ENCODE data around the gene HSF2. TPM values are rescaled to one million over a fixed set of nuclear protein-coding genes. Genes with fewer than 3 reads are reported as not detected.

HSF2 gene
- total and polyA plus RNA-seq, 4 donors, result 2.2 to 7.9 (median 6.3) TPM

GRCh38 chr6:122400462-122401089 lies 1.1 kb downstream of the HSF2 start:
- H3K4me1 ChIP-seq (ENCODE audit: control insufficient read depth in 4 of 4, insufficient read depth in 4 of 4, low read length in 3 of 4), result peaks cover 0 to 8% (median 6%) of the 10 kb centered on the region in 4 donors
- DNase-seq (ENCODE audit: low spot score), result no peak
- H3K27me3 ChIP-seq (ENCODE audit: control insufficient read depth in 4 of 4, insufficient read depth in 4 of 4, low read length in 3 of 4), result no peaks in the 10 kb centered on the region
- H3K27ac ChIP-seq (ENCODE audit: low read depth in 1 of 2, low read length in 2 of 2), result no peak overlapping the region
- TF ChIP-seq SP1 (IDR thresholded peaks at IDR 0.05), result no peak
- TF ChIP-seq REST (IDR thresholded peaks at IDR 0.05), result no peak
- no peak for TF ChIP-seq RXRA (IDR thresholded peaks at IDR 0.05)
- no peak for TF ChIP-seq EGR1 (IDR thresholded peaks at IDR 0.05; ENCODE audit: low read depth in 2 of 2)
- no peak for TF ChIP-seq MAX (IDR thresholded peaks at IDR 0.05)
- TF ChIP-seq FOXA2 (IDR thresholded peaks at IDR 0.05), result no peak
- TF ChIP-seq HNF4G (IDR thresholded peaks at IDR 0.05), result no peak
- no peak for TF ChIP-seq GABPA (IDR thresholded peaks at IDR 0.05 in 1 of 2, conservative IDR thresholded peaks at IDR 0.05 in 1 of 2)
- TF ChIP-seq RAD21 (IDR thresholded peaks at IDR 0.05), result no peak
- no peak for TF ChIP-seq TAF1 (conservative IDR thresholded peaks at IDR 0.05)
- no peak for TF ChIP-seq ZBTB33 (IDR thresholded peaks at IDR 0.05)
- TF ChIP-seq CTCF (IDR thresholded peaks at IDR 0.05; ENCODE audit: low read depth, low read length, missing input control), result no peak
- TF ChIP-seq ATF3 (IDR thresholded peaks at IDR 0.05), result no peak
- TF ChIP-seq YY1 (IDR thresholded peaks at IDR 0.05), result no peak
- TF ChIP-seq NR2F2 (IDR thresholded peaks at IDR 0.05), result no peak
- TF ChIP-seq FOXA1 (IDR thresholded peaks at IDR 0.05), result no peak
- no peak for TF ChIP-seq JUND (IDR thresholded peaks at IDR 0.05)
- no peak for TF ChIP-seq HNF4A (conservative IDR thresholded peaks at IDR 0.05)
- 48% methylated on average over 4 of the region's 4 CpGs for WGBS
- no peaks in the 10 kb centered on the region for H3K9me3 ChIP-seq (ENCODE audit: control insufficient read depth in 4 of 4, low read length in 3 of 4)
- peak overlapping the region; percentile 71 to 98 (median 83) for H3K4me3 ChIP-seq (ENCODE audit: low read depth in 1 of 3, low read length in 3 of 3)
- H3K9ac ChIP-seq (ENCODE audit: low read depth in 1 of 2, low read length in 2 of 2), result no peak overlapping the region
- no peaks in the 10 kb centered on the region for H3K36me3 ChIP-seq (ENCODE audit: control insufficient read depth in 4 of 4, insufficient read depth in 3 of 4, low read depth in 1 of 4, low read length in 3 of 4)

Data from liver (tissue), 9 donors.